Measurements from ENCODE around the gene RAB15.

The RAB15 gene

DNA sequence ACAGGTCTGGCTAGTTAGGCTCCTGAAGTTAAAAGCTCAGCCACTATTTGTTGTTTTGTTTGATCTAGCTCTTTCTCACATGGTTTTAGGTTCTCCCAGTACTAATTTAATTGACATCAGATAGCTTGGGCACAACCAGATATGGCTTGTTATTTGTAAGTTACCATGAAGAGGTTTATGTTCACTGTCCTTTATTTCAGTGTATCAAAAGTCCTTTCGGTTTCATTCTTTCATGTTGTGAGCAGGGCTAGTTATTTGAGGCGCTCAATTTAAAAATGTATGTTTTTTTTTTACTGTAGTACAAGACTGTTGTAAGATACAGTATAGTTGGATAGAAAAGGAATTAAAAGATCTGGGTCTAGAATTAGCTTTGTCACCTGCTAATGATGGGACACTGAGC is 36.6 kb downstream of the RAB15 start:
- TF ChIP-seq TCF12 (IDR thresholded peaks at IDR 0.05; ENCODE audit: low read depth), result no peak
- TF ChIP-seq USF1 (IDR thresholded peaks at IDR 0.05), result no peak
- no peak for TF ChIP-seq YY1 (IDR thresholded peaks at IDR 0.05; ENCODE audit: low read depth)
- TF ChIP-seq CEBPB (IDR thresholded peaks at IDR 0.05), result no peak
- no peak for TF ChIP-seq ZBTB7A (IDR thresholded peaks at IDR 0.05; ENCODE audit: low read depth)

DNA sequence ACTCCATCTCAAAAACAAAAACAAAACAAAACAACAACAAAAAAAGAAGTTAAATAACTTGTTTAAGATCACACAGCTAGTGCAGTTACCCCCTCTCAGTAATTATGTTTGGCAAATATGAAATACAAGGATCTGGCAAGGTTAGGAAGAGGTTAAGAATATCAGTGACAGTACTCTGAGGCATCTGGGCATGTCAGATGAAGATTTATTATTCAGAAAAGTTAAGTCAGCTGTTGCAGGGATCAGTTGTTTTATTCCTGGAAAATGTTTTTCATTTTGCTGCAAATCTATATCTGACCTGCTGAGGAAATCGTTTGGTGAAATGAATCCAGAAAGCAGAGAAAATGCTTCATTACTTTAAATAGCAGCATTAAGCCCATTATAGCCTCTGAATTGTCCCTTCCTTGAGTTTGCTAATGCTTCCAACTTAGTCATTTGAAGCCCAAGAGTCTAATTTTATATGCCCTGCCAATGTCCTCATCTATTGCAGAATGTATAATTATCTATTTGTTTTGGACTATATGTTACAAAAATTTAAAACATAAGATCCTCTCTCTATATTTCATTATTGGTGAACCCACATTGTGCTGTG is 37.7 kb downstream of the RAB15 start:
- no peak for TF ChIP-seq TAF1 (IDR thresholded peaks at IDR 0.05; ENCODE audit: low read depth)
- TF ChIP-seq NFIC (IDR thresholded peaks at IDR 0.05), result no peak
- TF ChIP-seq TEAD4 (IDR thresholded peaks at IDR 0.05), result no peak
- TF ChIP-seq EGR1 (IDR thresholded peaks at IDR 0.05), result no peak
- TF ChIP-seq CEBPB (IDR thresholded peaks at IDR 0.05), result no peak
- no peak for TF ChIP-seq EP300 (IDR thresholded peaks at IDR 0.05; ENCODE audit: borderline replicate concordance)
- no peak for TF ChIP-seq CREB1 (IDR thresholded peaks at IDR 0.05; ENCODE audit: low read depth)
- no peak for TF ChIP-seq REST (IDR thresholded peaks at IDR 0.05; ENCODE audit: low read depth)
- TF ChIP-seq FOXM1 (IDR thresholded peaks at IDR 0.05; ENCODE audit: borderline replicate concordance, low read depth), result no peak
- TF ChIP-seq YY1 (IDR thresholded peaks at IDR 0.05; ENCODE audit: low read depth), result no peak
- TF ChIP-seq TCF12 (IDR thresholded peaks at IDR 0.05; ENCODE audit: low read depth), result no peak
- TF ChIP-seq RAD21 (IDR thresholded peaks at IDR 0.05; ENCODE audit: low read depth), result no peak
- no peak for TF ChIP-seq ZBTB7A (IDR thresholded peaks at IDR 0.05; ENCODE audit: low read depth)

GRCh38 chr14:64932231-64932630 is 39.9 kb downstream of the RAB15 start:
- TF ChIP-seq, protein P1, sequence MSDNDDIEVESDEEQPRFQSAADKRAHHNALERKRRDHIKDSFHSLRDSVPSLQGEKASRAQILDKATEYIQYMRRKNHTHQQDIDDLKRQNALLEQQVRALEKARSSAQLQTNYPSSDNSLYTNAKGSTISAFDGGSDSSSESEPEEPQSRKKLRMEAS (IDR thresholded peaks at IDR 0.05), result no peak

- TF ChIP-seq CEBPB (IDR thresholded peaks at IDR 0.05) (no peak), USF1 (IDR thresholded peaks at IDR 0.05) (no peak), NFIC (IDR thresholded peaks at IDR 0.05) (no peak), EP300 (IDR thresholded peaks at IDR 0.05; ENCODE audit: borderline replicate concordance) (no peak), YY1 (IDR thresholded peaks at IDR 0.05; ENCODE audit: low read depth) (no peak), ZBTB7A (IDR thresholded peaks at IDR 0.05; ENCODE audit: low read depth) (no peak), TCF12 (IDR thresholded peaks at IDR 0.05; ENCODE audit: low read depth) (no peak)
Measured at GRCh38 chr14:64931123-64931522, 41.0 kb downstream of the RAB15 start.

GRCh38 chr14:64930085-64930843 is 41.9 kb downstream of the RAB15 start:
- no peak for TF ChIP-seq EGR1 (IDR thresholded peaks at IDR 0.05)
- no peak for TF ChIP-seq TAF1 (IDR thresholded peaks at IDR 0.05; ENCODE audit: low read depth)
- TF ChIP-seq YY1 (IDR thresholded peaks at IDR 0.05; ENCODE audit: low read depth), result no peak
- TF ChIP-seq CREB1 (IDR thresholded peaks at IDR 0.05; ENCODE audit: low read depth), result no peak
- TF ChIP-seq NFIC (IDR thresholded peaks at IDR 0.05), result no peak
- no peak for TF ChIP-seq REST (IDR thresholded peaks at IDR 0.05; ENCODE audit: low read depth)
- TF ChIP-seq USF1 (IDR thresholded peaks at IDR 0.05), result no peak
- TF ChIP-seq RAD21 (IDR thresholded peaks at IDR 0.05; ENCODE audit: low read depth), result no peak
- TF ChIP-seq, protein P1 (IDR thresholded peaks at IDR 0.05), result no peak
- TF ChIP-seq TEAD4 (IDR thresholded peaks at IDR 0.05), result no peak
- no peak for TF ChIP-seq EP300 (IDR thresholded peaks at IDR 0.05; ENCODE audit: borderline replicate concordance)
- no peak for TF ChIP-seq ZBTB7A (IDR thresholded peaks at IDR 0.05; ENCODE audit: low read depth)
- TF ChIP-seq FOXM1 (IDR thresholded peaks at IDR 0.05; ENCODE audit: borderline replicate concordance, low read depth), result no peak
- no peak for TF ChIP-seq TCF12 (IDR thresholded peaks at IDR 0.05; ENCODE audit: low read depth)
- no peak for TF ChIP-seq CEBPB (IDR thresholded peaks at IDR 0.05)

All from Ishikawa (cell line).